ENCODE results near the gene POU3F1. TPM values are rescaled to one million over a fixed set of nuclear protein-coding genes. Genes with fewer than 3 reads are reported as not detected.
A peak's percentile ranks its signal among the peaks of the same experiment; 100 is the strongest.

The POU3F1 gene
- total RNA-seq, 1 donor from 2014 or later, result 6.1 TPM

DNA sequence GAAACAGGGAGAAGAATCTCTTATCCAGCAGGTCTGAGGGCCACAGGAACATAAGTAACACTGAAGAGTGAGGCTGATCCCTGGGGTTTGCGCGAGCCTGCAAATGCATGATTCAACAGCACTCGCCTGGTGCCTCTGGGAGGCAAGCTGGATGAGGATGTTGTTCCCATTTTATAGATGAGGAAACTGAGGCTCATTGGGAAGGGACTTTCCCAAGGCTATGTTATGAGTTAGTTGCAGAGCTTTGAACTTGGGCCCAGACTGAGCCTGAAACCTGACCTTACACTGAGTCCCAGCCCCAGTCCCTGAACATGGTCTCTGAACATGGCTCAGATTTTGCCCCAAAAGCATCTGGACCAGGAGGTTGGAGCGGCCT is 27.7 kb upstream of the POU3F1 start:
- Mint-ChIP-seq H3K27me3 (peaks cover 4% of the 10 kb centered on the region), H3K9me3 (no peaks in the 10 kb centered on the region), H3K4me1 (no peaks in the 10 kb centered on the region), H3K36me3 (ENCODE audit: low read depth) (no peaks in the 10 kb centered on the region), H3K27ac (no peak overlapping the region), H3K4me3 (no peak overlapping the region)
- ChIA-PET CTCF (no interaction called here), POLR2A (no interaction called here)
- DNase-seq (no peak), ATAC-seq (ENCODE audit: low read depth) (no peak)
- TF ChIP-seq, protein P1, sequence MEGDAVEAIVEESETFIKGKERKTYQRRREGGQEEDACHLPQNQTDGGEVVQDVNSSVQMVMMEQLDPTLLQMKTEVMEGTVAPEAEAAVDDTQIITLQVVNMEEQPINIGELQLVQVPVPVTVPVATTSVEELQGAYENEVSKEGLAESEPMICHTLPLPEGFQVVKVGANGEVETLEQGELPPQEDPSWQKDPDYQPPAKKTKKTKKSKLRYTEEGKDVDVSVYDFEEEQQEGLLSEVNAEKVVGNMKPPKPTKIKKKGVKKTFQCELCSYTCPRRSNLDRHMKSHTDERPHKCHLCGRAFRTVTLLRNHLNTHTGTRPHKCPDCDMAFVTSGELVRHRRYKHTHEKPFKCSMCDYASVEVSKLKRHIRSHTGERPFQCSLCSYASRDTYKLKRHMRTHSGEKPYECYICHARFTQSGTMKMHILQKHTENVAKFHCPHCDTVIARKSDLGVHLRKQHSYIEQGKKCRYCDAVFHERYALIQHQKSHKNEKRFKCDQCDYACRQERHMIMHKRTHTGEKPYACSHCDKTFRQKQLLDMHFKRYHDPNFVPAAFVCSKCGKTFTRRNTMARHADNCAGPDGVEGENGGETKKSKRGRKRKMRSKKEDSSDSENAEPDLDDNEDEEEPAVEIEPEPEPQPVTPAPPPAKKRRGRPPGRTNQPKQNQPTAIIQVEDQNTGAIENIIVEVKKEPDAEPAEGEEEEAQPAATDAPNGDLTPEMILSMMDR (IDR thresholded peaks at IDR 0.05), result no peak
- intact Hi-C loops (cut with micrococcal nuclease), result no loop called here

DNA sequence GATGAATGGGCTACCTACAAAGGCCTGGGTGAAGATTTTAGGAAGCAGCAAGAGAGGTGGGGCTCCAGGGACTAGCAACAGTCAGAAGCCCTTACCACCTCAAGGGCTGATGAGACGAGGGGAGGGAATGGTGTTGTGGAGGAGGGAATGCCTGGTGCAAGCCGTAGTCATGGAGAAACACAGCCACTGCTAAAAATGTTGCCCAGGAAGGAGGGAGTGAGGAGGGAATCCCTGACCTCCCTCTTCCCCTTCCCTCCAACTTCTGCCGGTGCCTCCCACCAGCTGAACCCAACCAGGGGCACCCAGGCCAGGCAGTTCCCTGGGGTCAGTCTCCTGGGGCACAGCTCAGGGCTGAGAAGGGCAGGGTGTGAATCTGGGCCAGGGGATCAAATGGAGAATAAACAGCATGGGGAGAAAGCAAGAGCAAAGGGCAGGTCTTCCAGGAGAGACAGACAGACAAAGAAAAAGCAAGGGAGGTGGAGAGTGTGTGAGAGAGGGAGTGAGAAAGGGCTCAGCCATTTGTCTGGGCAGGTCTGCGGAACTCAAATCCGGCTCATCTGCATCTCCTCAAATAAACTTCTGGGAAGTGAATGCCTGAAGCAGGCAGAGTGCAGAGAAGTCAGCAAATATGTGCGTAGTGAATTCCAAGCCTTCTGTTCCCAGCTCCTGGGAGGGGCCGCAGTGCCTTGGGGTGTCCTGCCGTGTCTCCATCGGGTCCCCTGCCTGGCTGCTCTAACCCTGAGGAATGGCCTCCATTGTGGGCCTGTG is 27.1 kb upstream of the POU3F1 start:
- H3K36me3 Mint-ChIP-seq (ENCODE audit: low read depth), result no peaks in the 10 kb centered on the region
- no peak for ATAC-seq (ENCODE audit: low read depth)
- no peaks in the 10 kb centered on the region for H3K4me1 Mint-ChIP-seq
- intact Hi-C loops (cut with micrococcal nuclease), result no loop called here
- peaks cover 4% of the 10 kb centered on the region for H3K27me3 Mint-ChIP-seq
- ChIA-PET POLR2A (interaction anchor here (0.5 kb wide), 1 partner anchor 390 kb away, joined by 3 read pairs; no protein-coding TSS in a partner anchor), CTCF (interaction anchor here (2.7 to 3.7 kb wide), 2 partner anchors 11 to 46 kb away, joined by 17 to 43 read pairs; no protein-coding TSS in a partner anchor)
- no peak overlapping the region for H3K4me3 Mint-ChIP-seq
- H3K9me3 Mint-ChIP-seq, result no peaks in the 10 kb centered on the region
- no peak for DNase-seq
- no peak overlapping the region for H3K27ac Mint-ChIP-seq
- TF ChIP-seq, protein P1 (IDR thresholded peaks at IDR 0.05), result no peak

DNA sequence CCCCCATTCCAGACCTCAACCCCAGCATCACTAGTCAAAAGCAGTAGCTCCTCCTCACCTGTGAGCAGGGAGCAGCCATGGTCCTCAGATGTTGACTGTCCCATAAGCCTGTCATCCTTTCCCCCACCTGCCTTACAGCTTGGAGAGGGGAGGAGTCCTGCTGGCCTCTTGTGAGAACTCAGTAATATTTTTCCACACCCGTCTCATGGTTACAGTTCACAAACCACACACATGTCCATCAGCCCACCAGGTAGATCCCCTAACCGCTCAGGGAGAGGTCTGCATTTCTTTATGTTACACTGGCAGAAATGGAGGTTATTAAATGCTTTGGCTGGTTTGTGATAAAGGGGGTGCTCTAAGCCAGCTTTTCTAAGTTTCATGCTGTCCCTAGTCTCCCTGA is 26.3 kb upstream of the POU3F1 start:
- H3K27ac Mint-ChIP-seq, result no peak overlapping the region
- CTCF ChIA-PET, result interaction anchor here (1.0 to 3.7 kb wide), 9 partner anchors 10 to 513 kb away, joined by 3 to 43 read pairs (median 8); no protein-coding TSS in a partner anchor
- intact Hi-C loops (cut with micrococcal nuclease), result loop anchor here (1.0 kb wide), 3 partner anchors 33 to 83 kb away; partner anchors contain the start of gene SF3A3

DNA sequence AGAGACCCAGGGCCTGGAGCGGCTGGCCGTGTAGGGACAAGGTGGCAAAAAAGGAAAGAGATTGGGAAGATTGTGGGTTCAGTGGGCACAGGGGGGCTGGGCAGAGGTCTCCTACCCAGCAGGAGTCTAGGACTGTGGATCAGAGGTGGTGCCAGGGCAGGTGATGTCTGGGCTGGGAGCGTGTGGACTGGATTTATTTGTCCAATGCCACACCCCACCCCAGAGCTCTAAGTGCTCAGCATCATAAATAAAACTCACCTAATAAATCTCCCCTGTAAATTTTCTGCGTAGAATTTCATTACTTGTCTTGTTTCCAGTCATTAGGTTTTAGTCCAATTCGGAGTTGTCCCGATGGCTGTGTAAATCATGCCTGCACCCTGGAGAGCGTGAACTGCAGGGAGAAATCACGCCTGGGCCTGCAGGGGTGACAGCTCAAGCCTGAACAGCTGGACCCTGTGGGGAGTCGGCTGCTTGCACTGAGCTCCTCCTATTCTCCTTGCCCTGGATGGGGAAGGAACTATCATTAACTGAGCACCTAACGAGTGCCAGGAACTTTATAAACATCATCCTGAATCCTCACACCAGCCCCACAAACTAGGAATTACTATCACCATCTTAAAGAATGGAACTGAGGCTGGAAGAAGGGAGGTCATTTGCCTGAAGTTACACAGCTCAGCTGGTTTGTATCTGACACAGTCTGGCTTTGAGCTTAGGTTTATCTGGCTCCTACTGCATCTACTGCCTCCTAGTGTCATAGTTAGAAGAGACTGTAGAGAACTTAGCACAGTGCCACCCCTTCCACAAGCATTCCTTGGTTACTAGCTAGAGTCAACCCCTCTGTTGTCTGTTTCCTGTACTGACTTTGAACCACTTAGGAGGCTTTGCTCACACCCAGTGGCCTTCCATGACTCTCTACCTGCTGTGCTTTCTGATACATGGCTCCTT is 25.0 kb upstream of the POU3F1 start:
- H3K27me3 Mint-ChIP-seq, result peaks cover 4% of the 10 kb centered on the region
- POLR2A ChIA-PET, result interaction anchor here (0.6 to 1.5 kb wide), 3 partner anchors 8 to 44 kb away, joined by 5 to 10 read pairs (median 7); partner anchors contain the start of gene POU3F1
- H3K27ac Mint-ChIP-seq, result no peak overlapping the region
- H3K4me3 Mint-ChIP-seq, result no peak overlapping the region
- intact Hi-C loops (cut with micrococcal nuclease), result loop anchor here (1.0 kb wide), 3 partner anchors 31 to 81 kb away; partner anchors contain the start of gene SF3A3
- DNase-seq (no peak), ATAC-seq (ENCODE audit: low read depth) (peak; percentile 82)
- H3K36me3 Mint-ChIP-seq (ENCODE audit: low read depth), result no peaks in the 10 kb centered on the region
- peaks cover 4% of the 10 kb centered on the region for H3K4me1 Mint-ChIP-seq
- TF ChIP-seq, protein P1 (IDR thresholded peaks at IDR 0.05), result no peak
- no peaks in the 10 kb centered on the region for H3K9me3 Mint-ChIP-seq
- CTCF ChIA-PET, result interaction anchor here (0.5 to 3.7 kb wide), 25 partner anchors 9 to 1624 kb away, joined by 3 to 43 read pairs (median 5); partner anchors contain the start of gene POU3F1

More for the DNA sequence above, 26.3 kb upstream of the POU3F1 start:
- Mint-ChIP-seq H3K36me3 (ENCODE audit: low read depth) (no peaks in the 10 kb centered on the region), H3K27me3 (peaks cover 4% of the 10 kb centered on the region), H3K4me3 (no peak overlapping the region), H3K9me3 (no peaks in the 10 kb centered on the region), H3K4me1 (peaks cover 4% of the 10 kb centered on the region)
- DNase-seq (no peak), ATAC-seq (ENCODE audit: low read depth) (no peak)
- TF ChIP-seq, protein P1 (IDR thresholded peaks at IDR 0.05), result no peak
- POLR2A ChIA-PET, result interaction anchor here (1.5 kb wide), 1 partner anchor 45 kb away, joined by 5 read pairs; no protein-coding TSS in a partner anchor
